Measurements from ENCODE around the gene MIP. TPM values are rescaled to one million over a fixed set of nuclear protein-coding genes. Genes with fewer than 3 reads are reported as not detected.
"Not testable (repeated sequence)": the region's sequence is repeated elsewhere in the genome, so short reads cannot be mapped to it uniquely, and the experiment has no call there.

Gene MIP
- total RNA-seq: not detected
- polyA plus RNA-seq: 0.07 TPM

DNA sequence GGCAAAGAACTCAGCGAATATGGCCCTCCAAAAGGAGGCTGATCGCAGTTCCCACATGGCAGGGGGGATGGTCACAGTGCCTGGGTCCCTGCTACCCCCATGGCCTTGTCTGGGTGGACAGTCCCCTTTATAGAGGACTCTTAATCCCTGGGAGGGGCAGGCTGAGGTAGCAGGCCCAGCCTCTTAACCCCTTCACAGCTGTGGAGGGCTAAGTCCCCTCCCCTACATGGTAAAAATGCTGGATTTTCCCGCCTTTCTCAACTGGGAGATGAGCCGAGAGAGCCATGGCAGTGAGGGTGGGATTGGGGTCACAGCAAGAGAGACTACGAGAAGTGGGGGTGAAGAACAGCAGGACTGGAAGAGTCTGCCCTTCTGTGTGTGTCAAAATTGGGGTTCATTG, at the start of gene MIP:
MIP (minus strand) TSS at position 101 of the 400 bp plus-strand sequence; CDS start at position 57, 44 bp downstream.
- H3K27me3 ChIP-seq (ENCODE audit: insufficient read depth, low read length, poor library complexity, severe bottlenecking): no peaks in the 10 kb centered on the region
- no peaks in the 10 kb centered on the region for H3K36me3 ChIP-seq (ENCODE audit: insufficient read depth, low read length)
- peaks cover 6% of the 10 kb centered on the region for H3K4me1 ChIP-seq (ENCODE audit: insufficient read depth, low read length)
- Mint-ChIP-seq H3K27ac (peak within 1 kb of the TSS in 1 of 8 donors; percentile 60), H3K9me3 (no peaks in the 10 kb centered on the region), H3K27me3 (peaks cover 0 to 2% of the 10 kb centered on the region in 2 donors), H3K4me1 (peaks cover 3 to 8% (median 6%) of the 10 kb centered on the region in 3 donors), H3K4me3 (peak within 1 kb of the TSS in 1 of 7 donors; percentile 40), H3K36me3 (no peaks in the 10 kb centered on the region)
- ChIA-PET POLR2A (interaction anchor here (0.6 kb wide), 1 partner anchor 358 kb away, joined by 3 read pairs; no protein-coding TSS in a partner anchor), CTCF (interaction anchor here (1.0 to 1.7 kb wide), 2 partner anchors 9 to 265 kb away, joined by 3 to 4 read pairs; partner anchors contain the start of gene SMARCC2)
- H3K4me3 ChIP-seq (ENCODE audit: low read length): no peak within 1 kb of the TSS
- H3K9me3 ChIP-seq (ENCODE audit: low read length): no peaks in the 10 kb centered on the region
- no peak within 1 kb of the TSS for H3K27ac ChIP-seq (ENCODE audit: low read depth, low read length)
- no peak for DNase-seq

GRCh38 chr12:56499879-56500278, 45.4 kb upstream of the MIP start:
- POLR2A ChIA-PET; H3K4me3 ChIP-seq (ENCODE audit: low read length); H3K9me3 Mint-ChIP-seq; H3K4me1 Mint-ChIP-seq; H3K27me3 Mint-ChIP-seq; H3K27me3 ChIP-seq (ENCODE audit: insufficient read depth, low read length, poor library complexity, severe bottlenecking); H3K36me3 Mint-ChIP-seq; H3K4me1 ChIP-seq (ENCODE audit: insufficient read depth, low read length); DNase-seq; H3K27ac ChIP-seq (ENCODE audit: low read depth, low read length); H3K4me3 Mint-ChIP-seq; H3K9me3 ChIP-seq (ENCODE audit: low read length); H3K27ac Mint-ChIP-seq; H3K36me3 ChIP-seq (ENCODE audit: insufficient read depth, low read length); CTCF ChIA-PET: not testable (repeated sequence)

DNA sequence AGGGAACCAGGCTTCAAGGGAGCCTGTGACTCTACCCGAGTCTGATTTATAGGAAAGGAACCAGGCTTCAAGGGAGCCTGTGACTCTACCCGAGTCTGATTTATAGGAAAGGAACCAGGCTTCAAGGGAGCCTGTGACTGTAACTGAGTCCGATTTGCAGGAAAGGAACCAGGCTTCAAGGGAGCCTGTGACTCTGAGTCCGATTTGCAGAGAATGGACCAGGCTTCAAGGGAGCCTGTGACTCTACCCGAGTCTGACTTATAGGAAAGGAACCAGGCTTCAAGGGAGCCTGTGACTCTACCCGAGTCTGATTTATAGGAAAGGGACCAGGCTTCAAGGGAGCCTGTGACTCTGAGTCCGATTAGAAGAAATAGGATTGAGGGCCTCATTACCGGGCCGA, 45.0 kb upstream of the MIP start:
- CTCF ChIA-PET; H3K4me1 Mint-ChIP-seq; H3K4me3 ChIP-seq (ENCODE audit: low read length); H3K36me3 Mint-ChIP-seq; H3K27ac ChIP-seq (ENCODE audit: low read depth, low read length); H3K36me3 ChIP-seq (ENCODE audit: insufficient read depth, low read length); H3K27me3 ChIP-seq (ENCODE audit: insufficient read depth, low read length, poor library complexity, severe bottlenecking); DNase-seq; H3K27ac Mint-ChIP-seq; H3K9me3 Mint-ChIP-seq; H3K4me1 ChIP-seq (ENCODE audit: insufficient read depth, low read length); H3K9me3 ChIP-seq (ENCODE audit: low read length); POLR2A ChIA-PET; H3K27me3 Mint-ChIP-seq: not testable (repeated sequence)
- peak overlapping the region in 1 of 7 donors; percentile 36 for H3K4me3 Mint-ChIP-seq

DNA sequence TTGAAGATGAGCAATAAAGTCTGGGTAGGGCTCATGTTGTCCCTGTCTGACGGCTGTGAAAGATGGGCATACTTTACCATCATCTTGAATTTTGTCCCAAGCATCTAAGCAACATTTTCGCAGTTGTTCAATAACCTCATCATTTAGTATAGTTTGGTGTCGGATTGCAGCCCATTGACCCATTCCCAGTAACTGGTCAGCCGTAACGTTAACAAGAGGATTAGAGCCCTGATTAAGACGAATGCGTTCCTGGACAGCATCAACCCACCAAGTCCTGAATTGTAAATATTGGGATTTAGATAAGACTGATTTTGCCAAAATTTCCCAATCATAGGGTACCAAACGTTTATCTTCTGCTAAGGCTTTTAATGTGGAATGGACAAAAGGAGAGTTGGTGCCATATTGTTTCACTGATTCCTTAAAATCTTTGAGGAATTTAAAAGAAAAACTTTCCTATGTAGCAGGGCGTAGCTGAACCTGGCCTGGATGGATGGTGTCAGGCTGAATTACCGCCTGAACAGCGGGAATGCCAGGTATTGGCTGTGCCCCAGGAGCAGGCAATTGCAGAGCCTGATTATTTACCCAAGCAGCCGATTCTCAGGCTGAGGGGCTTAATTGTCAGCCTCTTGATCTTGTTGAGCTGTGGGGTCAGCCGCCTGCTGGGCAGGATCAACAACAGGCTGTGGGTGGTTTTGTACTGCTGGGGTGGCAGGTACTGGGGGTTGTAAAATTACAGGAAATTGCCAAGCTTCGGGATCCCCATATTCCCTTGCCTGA, 43.9 kb upstream of the MIP start:
- not testable (repeated sequence) for H3K4me1 Mint-ChIP-seq

GRCh38 chr12:56496704-56497103, 42.2 kb upstream of the MIP start:
- H3K27ac ChIP-seq (ENCODE audit: low read depth, low read length); H3K27me3 Mint-ChIP-seq; H3K4me1 ChIP-seq (ENCODE audit: insufficient read depth, low read length); POLR2A ChIA-PET; H3K9me3 ChIP-seq (ENCODE audit: low read length); H3K4me1 Mint-ChIP-seq; H3K36me3 Mint-ChIP-seq; H3K4me3 ChIP-seq (ENCODE audit: low read length); H3K27me3 ChIP-seq (ENCODE audit: insufficient read depth, low read length, poor library complexity, severe bottlenecking); H3K36me3 ChIP-seq (ENCODE audit: insufficient read depth, low read length); H3K9me3 Mint-ChIP-seq: not testable (repeated sequence)
- CTCF ChIA-PET: interaction anchor here (1.3 to 1.7 kb wide), 2 partner anchors 8 to 26 kb away, joined by 5 read pairs; partner anchors contain the start of gene GLS2
- peak overlapping the region in 2 of 8 donors; percentile 22 to 47 for H3K27ac Mint-ChIP-seq
- peak overlapping the region in 4 of 7 donors; percentile 11 to 65 (median 60) for H3K4me3 Mint-ChIP-seq
- peak in 4 of 5 donors; percentile 15 to 55 (median 47) for DNase-seq

More for the DNA sequence above, 43.9 kb upstream of the MIP start:
- H3K27ac ChIP-seq (ENCODE audit: low read depth, low read length); H3K27me3 Mint-ChIP-seq; H3K27me3 ChIP-seq (ENCODE audit: insufficient read depth, low read length, poor library complexity, severe bottlenecking); POLR2A ChIA-PET; H3K36me3 Mint-ChIP-seq; DNase-seq; CTCF ChIA-PET; H3K4me1 ChIP-seq (ENCODE audit: insufficient read depth, low read length); H3K27ac Mint-ChIP-seq; H3K36me3 ChIP-seq (ENCODE audit: insufficient read depth, low read length); H3K9me3 ChIP-seq (ENCODE audit: low read length); H3K4me3 ChIP-seq (ENCODE audit: low read length); H3K4me3 Mint-ChIP-seq; H3K9me3 Mint-ChIP-seq: not testable (repeated sequence)

- H3K9me3 Mint-ChIP-seq; H3K36me3 ChIP-seq (ENCODE audit: insufficient read depth, low read length); H3K27ac Mint-ChIP-seq; H3K4me1 Mint-ChIP-seq; CTCF ChIA-PET; POLR2A ChIA-PET; H3K36me3 Mint-ChIP-seq; H3K4me3 Mint-ChIP-seq; DNase-seq; H3K9me3 ChIP-seq (ENCODE audit: low read length); H3K4me1 ChIP-seq (ENCODE audit: insufficient read depth, low read length); H3K4me3 ChIP-seq (ENCODE audit: low read length); H3K27ac ChIP-seq (ENCODE audit: low read depth, low read length); H3K27me3 ChIP-seq (ENCODE audit: insufficient read depth, low read length, poor library complexity, severe bottlenecking): not testable (repeated sequence)
- H3K27me3 Mint-ChIP-seq: peaks cover 10 to 26% of the 10 kb centered on the region in 2 donors
Measured at GRCh38 chr12:56494481-56494880, 40.0 kb upstream of the MIP start.

- CTCF ChIA-PET; H3K36me3 ChIP-seq (ENCODE audit: insufficient read depth, low read length); H3K27me3 ChIP-seq (ENCODE audit: insufficient read depth, low read length, poor library complexity, severe bottlenecking); H3K36me3 Mint-ChIP-seq; H3K4me3 ChIP-seq (ENCODE audit: low read length); H3K27ac Mint-ChIP-seq; H3K4me1 ChIP-seq (ENCODE audit: insufficient read depth, low read length); H3K9me3 ChIP-seq (ENCODE audit: low read length); H3K27ac ChIP-seq (ENCODE audit: low read depth, low read length); H3K4me1 Mint-ChIP-seq; H3K9me3 Mint-ChIP-seq; POLR2A ChIA-PET; DNase-seq; H3K4me3 Mint-ChIP-seq: not testable (repeated sequence)
- peaks cover 10 to 28% of the 10 kb centered on the region in 2 donors for H3K27me3 Mint-ChIP-seq
Measured at GRCh38 chr12:56494106-56494415, 39.6 kb upstream of the MIP start.

GRCh38 chr12:56493409-56494105, 39.1 kb upstream of the MIP start:
- H3K27me3 ChIP-seq (ENCODE audit: insufficient read depth, low read length, poor library complexity, severe bottlenecking); H3K4me3 Mint-ChIP-seq; H3K4me3 ChIP-seq (ENCODE audit: low read length); H3K4me1 ChIP-seq (ENCODE audit: insufficient read depth, low read length); H3K27ac Mint-ChIP-seq; H3K36me3 ChIP-seq (ENCODE audit: insufficient read depth, low read length); CTCF ChIA-PET; DNase-seq; H3K27ac ChIP-seq (ENCODE audit: low read depth, low read length); POLR2A ChIA-PET; H3K9me3 Mint-ChIP-seq; H3K36me3 Mint-ChIP-seq; H3K9me3 ChIP-seq (ENCODE audit: low read length): not testable (repeated sequence)
- peaks cover 10 to 32% of the 10 kb centered on the region in 2 donors for H3K27me3 Mint-ChIP-seq
- peaks cover 4 to 11% (median 5%) of the 10 kb centered on the region in 3 donors for H3K4me1 Mint-ChIP-seq
